ENCODE results near the gene MAPT. TPM values are rescaled to one million over a fixed set of nuclear protein-coding genes. Genes with fewer than 3 reads are reported as not detected.
"Not testable (repeated sequence)": the region's sequence is repeated elsewhere in the genome, so short reads cannot be mapped to it uniquely, and the experiment has no call there.

The MAPT gene
- total RNA-seq, 3 donors from 2014 or later (not counting 1 experiment from before 2014, with no cell fraction given): 0.14 to 1.3 (median 0.58) TPM

- ATAC-seq: no peak
- intact Hi-C loops (cut with micrococcal nuclease): no loop called here
- H3K9me3 Mint-ChIP-seq: no peaks in the 10 kb centered on the region
- no peaks in the 10 kb centered on the region for H3K27me3 Mint-ChIP-seq (ENCODE audit: low read depth in 2 of 2)
- Histone ChIP-seq H3K9me3 (ENCODE audit: control insufficient read depth, insufficient read depth, low read length) (no peaks in the 10 kb centered on the region), H3K27ac (ENCODE audit: low read length) (no peak overlapping the region), H3K4me1 (ENCODE audit: control insufficient read depth, insufficient read depth, low read length) (peaks cover 5% of the 10 kb centered on the region), H3K36me3 (ENCODE audit: control insufficient read depth, insufficient read depth, low read length) (peaks cover 2% of the 10 kb centered on the region), H3K4me3 (ENCODE audit: low read length) (no peak overlapping the region), H3K27me3 (ENCODE audit: control insufficient read depth, insufficient read depth, low read length) (no peaks in the 10 kb centered on the region)
- no peaks in the 10 kb centered on the region for H3K36me3 Mint-ChIP-seq
- DNase-seq: no peak
- peaks cover 6% of the 10 kb centered on the region in 2 donors for H3K4me1 Mint-ChIP-seq
- TF ChIP-seq, protein P1, sequence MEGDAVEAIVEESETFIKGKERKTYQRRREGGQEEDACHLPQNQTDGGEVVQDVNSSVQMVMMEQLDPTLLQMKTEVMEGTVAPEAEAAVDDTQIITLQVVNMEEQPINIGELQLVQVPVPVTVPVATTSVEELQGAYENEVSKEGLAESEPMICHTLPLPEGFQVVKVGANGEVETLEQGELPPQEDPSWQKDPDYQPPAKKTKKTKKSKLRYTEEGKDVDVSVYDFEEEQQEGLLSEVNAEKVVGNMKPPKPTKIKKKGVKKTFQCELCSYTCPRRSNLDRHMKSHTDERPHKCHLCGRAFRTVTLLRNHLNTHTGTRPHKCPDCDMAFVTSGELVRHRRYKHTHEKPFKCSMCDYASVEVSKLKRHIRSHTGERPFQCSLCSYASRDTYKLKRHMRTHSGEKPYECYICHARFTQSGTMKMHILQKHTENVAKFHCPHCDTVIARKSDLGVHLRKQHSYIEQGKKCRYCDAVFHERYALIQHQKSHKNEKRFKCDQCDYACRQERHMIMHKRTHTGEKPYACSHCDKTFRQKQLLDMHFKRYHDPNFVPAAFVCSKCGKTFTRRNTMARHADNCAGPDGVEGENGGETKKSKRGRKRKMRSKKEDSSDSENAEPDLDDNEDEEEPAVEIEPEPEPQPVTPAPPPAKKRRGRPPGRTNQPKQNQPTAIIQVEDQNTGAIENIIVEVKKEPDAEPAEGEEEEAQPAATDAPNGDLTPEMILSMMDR (IDR thresholded peaks at IDR 0.05): no peak
- no peak overlapping the region for H3K4me3 Mint-ChIP-seq
- WGBS (ENCODE audit: insufficient coverage): 91% methylated on average over 9 of the region's 9 CpGs
- H3K27ac Mint-ChIP-seq: no peak overlapping the region
Measured at GRCh38 chr17:46013502-46014165, 119.3 kb downstream of the MAPT start.

DNA sequence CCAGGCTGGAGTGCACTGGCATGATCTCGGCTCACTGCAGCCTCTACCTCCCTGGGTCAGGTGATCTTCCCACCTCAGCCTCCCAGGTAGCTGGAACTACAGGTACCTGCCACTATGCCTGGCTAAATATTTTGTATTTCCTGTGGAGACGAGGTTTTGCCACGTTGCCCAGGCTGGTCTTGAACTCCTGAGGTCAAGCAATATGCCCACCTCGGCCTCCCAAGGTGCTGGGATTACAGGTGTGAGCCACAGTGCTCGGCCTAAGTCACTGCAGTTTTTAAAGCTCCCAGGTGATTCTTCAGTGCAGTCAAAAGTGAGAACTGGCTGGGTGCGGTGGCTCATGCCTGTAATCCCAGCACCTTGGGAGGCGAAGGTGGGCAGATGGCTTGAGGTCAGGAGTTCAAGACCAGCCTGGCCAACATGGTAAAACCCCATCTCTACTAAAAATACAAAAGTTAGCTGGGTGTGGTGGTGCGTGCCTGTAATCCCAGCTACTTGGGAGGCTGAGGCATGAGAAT, 125.1 kb downstream of the MAPT start:
- 49% methylated on average over 7 of the region's 8 CpGs for WGBS (ENCODE audit: insufficient coverage)

GRCh38 chr17:46020023-46020761, 125.8 kb downstream of the MAPT start:
- DNase-seq (peak; percentile 77 to 86), ATAC-seq (peak; percentile 92 to 97 (median 95))
- intact Hi-C loops (cut with micrococcal nuclease): loop anchor here (1.0 to 2.0 kb wide), 2 partner anchors 174 to 245 kb away; no protein-coding TSS in a partner anchor
- Histone ChIP-seq H3K27me3 (ENCODE audit: control insufficient read depth, insufficient read depth, low read length) (no peaks in the 10 kb centered on the region), H3K36me3 (ENCODE audit: control insufficient read depth, insufficient read depth, low read length) (peaks cover 2% of the 10 kb centered on the region), H3K27ac (ENCODE audit: low read length) (peak overlapping the region; percentile 94), H3K4me3 (ENCODE audit: low read length) (no peak overlapping the region), H3K9me3 (ENCODE audit: control insufficient read depth, insufficient read depth, low read length) (no peaks in the 10 kb centered on the region), H3K4me1 (ENCODE audit: control insufficient read depth, insufficient read depth, low read length) (peaks cover 52% of the 10 kb centered on the region)
- Mint-ChIP-seq H3K9me3 (no peaks in the 10 kb centered on the region), H3K36me3 (no peaks in the 10 kb centered on the region), H3K4me3 (peak overlapping the region; percentile 74), H3K27ac (peak overlapping the region; percentile 93 to 99), H3K4me1 (peaks cover 43 to 50% of the 10 kb centered on the region in 2 donors), H3K27me3 (ENCODE audit: low read depth in 2 of 2) (no peaks in the 10 kb centered on the region)
- TF ChIP-seq, protein P1 (IDR thresholded peaks at IDR 0.05): no peak
- WGBS (ENCODE audit: insufficient coverage): 38% methylated on average over 14 of the region's 14 CpGs

More for the DNA sequence above, 125.1 kb downstream of the MAPT start:
- H3K4me3 Mint-ChIP-seq; ATAC-seq; H3K27me3 Mint-ChIP-seq (ENCODE audit: low read depth in 2 of 2); intact Hi-C loops (cut with micrococcal nuclease); H3K36me3 Mint-ChIP-seq; H3K9me3 ChIP-seq (ENCODE audit: control insufficient read depth, insufficient read depth, low read length); DNase-seq; H3K9me3 Mint-ChIP-seq; H3K36me3 ChIP-seq (ENCODE audit: control insufficient read depth, insufficient read depth, low read length); H3K4me3 ChIP-seq (ENCODE audit: low read length); H3K27me3 ChIP-seq (ENCODE audit: control insufficient read depth, insufficient read depth, low read length): not testable (repeated sequence)
- Histone ChIP-seq H3K27ac (ENCODE audit: low read length) (peak overlapping the region; percentile 94), H3K4me1 (ENCODE audit: control insufficient read depth, insufficient read depth, low read length) (peaks cover 47% of the 10 kb centered on the region)
- H3K27ac Mint-ChIP-seq: peak overlapping the region; percentile 93 to 99
- H3K4me1 Mint-ChIP-seq: peaks cover 42 to 45% of the 10 kb centered on the region in 2 donors

- Mint-ChIP-seq H3K27me3 (ENCODE audit: low read depth in 2 of 2) (no peaks in the 10 kb centered on the region), H3K36me3 (no peaks in the 10 kb centered on the region), H3K4me3 (no peak overlapping the region), H3K4me1 (peaks cover 51 to 58% of the 10 kb centered on the region in 2 donors), H3K9me3 (no peaks in the 10 kb centered on the region), H3K27ac (peak overlapping the region; percentile 93 to 99)
- TF ChIP-seq, protein P1 (IDR thresholded peaks at IDR 0.05): no peak
- peak overlapping the region; percentile 94 for H3K27ac ChIP-seq (ENCODE audit: low read length)
- no peak for ATAC-seq
- H3K4me1 ChIP-seq (ENCODE audit: control insufficient read depth, insufficient read depth, low read length): peaks cover 60% of the 10 kb centered on the region
- no peak for DNase-seq
- intact Hi-C loops (cut with micrococcal nuclease): loop anchor here (1.0 to 2.0 kb wide), 2 partner anchors 173 to 244 kb away; no protein-coding TSS in a partner anchor
- H3K27me3 ChIP-seq (ENCODE audit: control insufficient read depth, insufficient read depth, low read length): no peaks in the 10 kb centered on the region
- H3K36me3 ChIP-seq (ENCODE audit: control insufficient read depth, insufficient read depth, low read length): peaks cover 2% of the 10 kb centered on the region
- H3K9me3 ChIP-seq (ENCODE audit: control insufficient read depth, insufficient read depth, low read length): no peaks in the 10 kb centered on the region
- H3K4me3 ChIP-seq (ENCODE audit: low read length): no peak overlapping the region
- WGBS (ENCODE audit: insufficient coverage): 95% methylated on average over 12 of the region's 12 CpGs
Measured at GRCh38 chr17:46020998-46021397, 126.6 kb downstream of the MAPT start.

DNA sequence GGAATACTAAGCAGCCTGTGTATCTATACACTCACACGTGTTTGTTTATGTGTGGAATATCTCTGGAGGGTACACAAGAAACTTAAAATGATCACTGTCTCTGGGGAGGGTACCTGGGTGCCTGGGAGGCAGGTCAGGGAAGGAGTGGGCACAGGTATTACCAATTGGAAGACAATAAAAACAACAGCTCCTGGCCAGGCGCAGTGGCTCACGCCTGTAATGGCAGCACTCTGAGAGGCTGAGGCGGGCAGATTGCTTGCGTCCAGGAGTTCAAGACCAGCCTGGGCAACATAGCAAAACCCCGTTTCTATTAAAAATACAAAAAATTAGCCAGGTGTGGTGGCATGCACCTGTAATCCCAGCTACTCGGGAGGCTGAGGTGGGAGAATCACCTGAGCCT, 129.0 kb downstream of the MAPT start:
- H3K27me3 ChIP-seq (ENCODE audit: control insufficient read depth, insufficient read depth, low read length); ATAC-seq; H3K9me3 Mint-ChIP-seq; DNase-seq; H3K36me3 ChIP-seq (ENCODE audit: control insufficient read depth, insufficient read depth, low read length); H3K36me3 Mint-ChIP-seq; H3K27ac ChIP-seq (ENCODE audit: low read length); H3K27me3 Mint-ChIP-seq (ENCODE audit: low read depth in 2 of 2); H3K4me3 ChIP-seq (ENCODE audit: low read length); H3K9me3 ChIP-seq (ENCODE audit: control insufficient read depth, insufficient read depth, low read length); intact Hi-C loops (cut with micrococcal nuclease): not testable (repeated sequence)
- peaks cover 68% of the 10 kb centered on the region for H3K4me1 ChIP-seq (ENCODE audit: control insufficient read depth, insufficient read depth, low read length)
- H3K4me1 Mint-ChIP-seq: peaks cover 54 to 62% of the 10 kb centered on the region in 2 donors
- peak overlapping the region; percentile 2 for H3K4me3 Mint-ChIP-seq
- WGBS (ENCODE audit: insufficient coverage): 98% methylated on average over 7 of the region's 7 CpGs
- peak overlapping the region; percentile 83 to 90 for H3K27ac Mint-ChIP-seq

Data from natural killer cell (primary cell).